Lower lobe of right lung (tissue), 2 donors: ENCODE results near the gene SH2D1B. TPM values are rescaled to one million over a fixed set of nuclear protein-coding genes. Genes with fewer than 3 reads are reported as not detected.

ENCODE experiments used
- ATAC-seq, 2 donors: fragments of 200-7000 bp; cut with Tn5 transposase; one replicate each; pipeline ENCODE4 v1.9.1; 2020 to 2022; ENCODE audit warnings: mild to moderate bottlenecking in 2 of 2, moderate library complexity in 2 of 2
- DNase-seq: peaks from one replicate; pipeline ENCODE4 v3.0.0-alpha.2; 2020
- H3K27ac ChIP-seq: fragments of 200-600 bp; one replicate; pipeline ENCODE4 v1.8.0; 2022
- H3K27me3 ChIP-seq: fragments of 200-600 bp; one replicate; pipeline ENCODE4 v1.8.0; 2022; ENCODE audit warnings: low read depth
- H3K36me3 ChIP-seq: fragments of 200-600 bp; one replicate; pipeline ENCODE4 v1.8.0; 2022; ENCODE audit warnings: mild to moderate bottlenecking
- H3K4me1 ChIP-seq: fragments of 200-600 bp; one replicate; pipeline ENCODE4 v1.8.0; 2022
- H3K4me3 ChIP-seq: fragments of 200-600 bp; one replicate; pipeline ENCODE4 v1.8.0; 2022; ENCODE audit warnings: mild to moderate bottlenecking
- H3K9me3 ChIP-seq: fragments of 200-600 bp; one replicate; pipeline ENCODE4 v1.8.0; 2022
- intact Hi-C: fragments of 100-400 bp; cut with DNase I; formaldehyde crosslinking; loops from one replicate; pipeline ENCODE4 v1.11.0; 2022
- total RNA-seq: library from RNA; stranded (reverse); fragmentation: NEBNext Ultra II Directional; extraction: Animal tissue kit (Norgen Biotek cat#: 25700); gene quantifications from one replicate; pipeline ENCODE4 v1.2.1, GENCODE V29; 2021
- TF ChIP-seq, protein P1 (sequence below): fragments of 200-600 bp; IDR thresholded peaks from one replicate; pipeline ENCODE4 v1.8.0; 2022; ENCODE audit warnings: antibody characterized with exemption, mild to moderate bottlenecking
- donor health status: DM: no; HTN: yes; CAD: no; lungs with severe emphysema.

SH2D1B gene
- total RNA-seq, 1 donor from 2014 or later = 1.9 TPM

- intact Hi-C loops = no loop called here
- Histone ChIP-seq H3K36me3 (no peaks in the 10 kb centered on the region), H3K27me3 (no peaks in the 10 kb centered on the region), H3K9me3 (no peaks in the 10 kb centered on the region), H3K27ac (no peak overlapping the region), H3K4me3 (no peak overlapping the region), H3K4me1 (no peaks in the 10 kb centered on the region)
- ATAC-seq (no peak), DNase-seq (no peak)
- TF ChIP-seq, protein P1, sequence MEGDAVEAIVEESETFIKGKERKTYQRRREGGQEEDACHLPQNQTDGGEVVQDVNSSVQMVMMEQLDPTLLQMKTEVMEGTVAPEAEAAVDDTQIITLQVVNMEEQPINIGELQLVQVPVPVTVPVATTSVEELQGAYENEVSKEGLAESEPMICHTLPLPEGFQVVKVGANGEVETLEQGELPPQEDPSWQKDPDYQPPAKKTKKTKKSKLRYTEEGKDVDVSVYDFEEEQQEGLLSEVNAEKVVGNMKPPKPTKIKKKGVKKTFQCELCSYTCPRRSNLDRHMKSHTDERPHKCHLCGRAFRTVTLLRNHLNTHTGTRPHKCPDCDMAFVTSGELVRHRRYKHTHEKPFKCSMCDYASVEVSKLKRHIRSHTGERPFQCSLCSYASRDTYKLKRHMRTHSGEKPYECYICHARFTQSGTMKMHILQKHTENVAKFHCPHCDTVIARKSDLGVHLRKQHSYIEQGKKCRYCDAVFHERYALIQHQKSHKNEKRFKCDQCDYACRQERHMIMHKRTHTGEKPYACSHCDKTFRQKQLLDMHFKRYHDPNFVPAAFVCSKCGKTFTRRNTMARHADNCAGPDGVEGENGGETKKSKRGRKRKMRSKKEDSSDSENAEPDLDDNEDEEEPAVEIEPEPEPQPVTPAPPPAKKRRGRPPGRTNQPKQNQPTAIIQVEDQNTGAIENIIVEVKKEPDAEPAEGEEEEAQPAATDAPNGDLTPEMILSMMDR = no peak
Measured at GRCh38 chr1:162396201-162396906, 15.6 kb downstream of the SH2D1B start.

GRCh38 chr1:162391790-162392563 is 20.0 kb downstream of the SH2D1B start:
- no peak overlapping the region for H3K4me3 ChIP-seq

DNA sequence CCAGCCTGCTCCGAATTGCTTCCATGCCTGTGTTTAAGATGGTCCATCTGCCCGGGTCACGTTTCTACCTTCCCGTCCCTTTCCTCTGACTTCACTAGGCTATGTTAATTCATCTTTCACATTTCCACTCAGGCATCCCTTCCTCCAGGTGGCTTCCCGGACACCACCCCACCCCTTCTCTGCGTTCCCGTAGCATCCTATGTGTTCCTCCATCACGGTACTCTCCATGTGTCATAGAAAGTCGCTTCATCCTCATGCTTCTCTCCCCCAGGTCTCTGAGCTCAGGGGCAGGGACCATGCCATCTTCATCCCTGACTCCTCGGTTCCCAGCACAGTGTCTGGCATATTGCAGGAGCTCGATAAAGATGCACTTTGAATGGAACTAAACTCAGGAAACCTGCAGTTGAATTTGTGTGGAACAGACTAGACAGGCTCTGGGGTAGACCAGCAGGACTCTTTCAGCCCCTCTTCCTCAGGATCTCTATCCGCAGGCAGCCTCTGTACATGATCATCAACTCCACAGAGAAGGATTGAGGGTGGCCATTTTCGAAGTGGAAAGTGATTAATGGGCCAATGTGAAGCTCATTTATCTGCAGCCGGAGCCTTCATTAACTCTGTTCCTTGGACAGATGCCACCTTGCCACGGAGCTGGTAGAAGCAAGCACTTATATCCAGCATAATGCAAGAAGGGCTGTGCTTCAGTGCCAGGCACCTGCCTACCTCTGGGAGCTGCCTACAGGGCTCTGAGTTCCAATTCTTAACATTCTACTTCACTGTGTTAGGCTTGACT is 21.3 kb downstream of the SH2D1B start:
- DNase-seq (no peak), ATAC-seq (no peak)
- no peaks in the 10 kb centered on the region for H3K27me3 ChIP-seq
- no peak overlapping the region for H3K4me3 ChIP-seq
- no peaks in the 10 kb centered on the region for H3K4me1 ChIP-seq
- no peaks in the 10 kb centered on the region for H3K36me3 ChIP-seq
- no peaks in the 10 kb centered on the region for H3K9me3 ChIP-seq
- no peak overlapping the region for H3K27ac ChIP-seq
- TF ChIP-seq, protein P1 = no peak
- intact Hi-C loops = no loop called here

More at GRCh38 chr1:162391790-162392563, 20.0 kb downstream of the SH2D1B start:
- no peak overlapping the region for H3K27ac ChIP-seq
- no peaks in the 10 kb centered on the region for H3K4me1 ChIP-seq
- H3K9me3 ChIP-seq = no peaks in the 10 kb centered on the region
- intact Hi-C loops = no loop called here
- no peaks in the 10 kb centered on the region for H3K36me3 ChIP-seq
- ATAC-seq = peak; percentile 90
- TF ChIP-seq, protein P1 = peak; percentile 71
- DNase-seq = no peak
- H3K27me3 ChIP-seq = no peaks in the 10 kb centered on the region

DNA sequence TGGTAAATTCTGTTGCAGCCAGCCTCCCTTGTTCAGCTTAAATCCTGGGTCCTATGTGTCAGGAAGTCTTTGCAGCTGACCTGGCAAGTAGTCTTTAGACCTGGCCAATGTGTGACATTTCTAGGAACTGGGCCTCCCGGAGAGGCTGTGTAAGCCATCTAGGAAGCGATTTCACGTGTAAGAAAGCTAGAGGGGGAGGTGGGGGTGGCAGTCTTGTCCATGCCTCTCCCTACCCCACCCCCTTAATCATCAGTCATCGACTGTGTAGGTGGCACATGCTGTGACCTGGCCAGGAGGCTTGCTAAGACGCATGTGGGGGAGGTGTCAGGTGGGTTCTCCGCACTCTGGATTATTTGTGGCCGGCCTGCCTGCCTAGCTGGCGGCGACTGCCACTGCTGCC is 22.0 kb downstream of the SH2D1B start:
- no peaks in the 10 kb centered on the region for H3K9me3 ChIP-seq
- no peaks in the 10 kb centered on the region for H3K36me3 ChIP-seq
- H3K4me3 ChIP-seq = no peak overlapping the region
- TF ChIP-seq, protein P1 = no peak
- H3K27ac ChIP-seq = no peak overlapping the region
- H3K4me1 ChIP-seq = no peaks in the 10 kb centered on the region
- intact Hi-C loops = no loop called here
- ATAC-seq (no peak), DNase-seq (no peak)
- H3K27me3 ChIP-seq = no peaks in the 10 kb centered on the region

GRCh38 chr1:162389021-162389818 is 22.7 kb downstream of the SH2D1B start:
- TF ChIP-seq, protein P1 = no peak
- no peaks in the 10 kb centered on the region for H3K4me1 ChIP-seq
- no peaks in the 10 kb centered on the region for H3K36me3 ChIP-seq
- H3K4me3 ChIP-seq = no peak overlapping the region
- ATAC-seq = no peak
- DNase-seq = no peak
- no peaks in the 10 kb centered on the region for H3K9me3 ChIP-seq
- no peak overlapping the region for H3K27ac ChIP-seq
- H3K27me3 ChIP-seq = no peaks in the 10 kb centered on the region
- intact Hi-C loops = no loop called here
